Measurements from ENCODE around the gene RPS25.
A peak's percentile ranks its signal among the peaks of the same experiment; 100 is the strongest.

The RPS25 gene

GRCh38 chr11:119049081-119049480, 30.9 kb upstream of the RPS25 start:
- in situ Hi-C loops (cut with HindIII; ENCODE audit: low sequenced_read_pairs), result no loop called here
- no peak for TF ChIP-seq CTCF (IDR thresholded peaks at IDR 0.05; ENCODE audit: low read depth, low read length)
- no peak overlapping the region for H3K4me3 ChIP-seq (ENCODE audit: low read depth, low read length)
- DNase-seq (ENCODE audit: low read depth, low spot score), result no peak

- H3K4me3 ChIP-seq (ENCODE audit: low read depth, low read length), result no peak overlapping the region
- DNase-seq (ENCODE audit: low read depth, low spot score), result no peak
- TF ChIP-seq CTCF (IDR thresholded peaks at IDR 0.05; ENCODE audit: low read depth, low read length), result no peak
- in situ Hi-C loops (cut with HindIII; ENCODE audit: low sequenced_read_pairs), result no loop called here
Measured at GRCh38 chr11:119048644-119049043, 30.5 kb upstream of the RPS25 start.

GRCh38 chr11:119047205-119047604, 29.1 kb upstream of the RPS25 start:
- in situ Hi-C loops (cut with HindIII; ENCODE audit: low sequenced_read_pairs), result no loop called here
- DNase-seq (ENCODE audit: low read depth, low spot score), result no peak
- no peak overlapping the region for H3K4me3 ChIP-seq (ENCODE audit: low read depth, low read length)
- TF ChIP-seq CTCF (IDR thresholded peaks at IDR 0.05; ENCODE audit: low read depth, low read length), result no peak

GRCh38 chr11:119046489-119046888, 28.3 kb upstream of the RPS25 start:
- in situ Hi-C loops (cut with HindIII; ENCODE audit: low sequenced_read_pairs), result no loop called here
- H3K4me3 ChIP-seq (ENCODE audit: low read depth, low read length), result no peak overlapping the region

GRCh38 chr11:119044708-119045107, 26.6 kb upstream of the RPS25 start:
- in situ Hi-C loops (cut with HindIII; ENCODE audit: low sequenced_read_pairs), result no loop called here
- no peak overlapping the region for H3K4me3 ChIP-seq (ENCODE audit: low read depth, low read length)
- TF ChIP-seq CTCF (IDR thresholded peaks at IDR 0.05; ENCODE audit: low read depth, low read length), result peak; percentile 38
- DNase-seq (ENCODE audit: low read depth, low spot score), result no peak

More at GRCh38 chr11:119046489-119046888, 28.3 kb upstream of the RPS25 start:
- no peak for TF ChIP-seq CTCF (IDR thresholded peaks at IDR 0.05; ENCODE audit: low read depth, low read length)
- no peak for DNase-seq (ENCODE audit: low read depth, low spot score)

- no peak for DNase-seq (ENCODE audit: low read depth, low spot score)
- no peak for TF ChIP-seq CTCF (IDR thresholded peaks at IDR 0.05; ENCODE audit: low read depth, low read length)
- no peak overlapping the region for H3K4me3 ChIP-seq (ENCODE audit: low read depth, low read length)
- in situ Hi-C loops (cut with HindIII; ENCODE audit: low sequenced_read_pairs), result no loop called here
Measured at GRCh38 chr11:119042927-119043326, 24.8 kb upstream of the RPS25 start.

Data from astrocyte of the spinal cord (primary cell).